Stimulated activated CD8-positive, alpha-beta memory T cell treated with anti-CD3 and anti-CD28 coated beads, Interleukin-12 subunit alpha, Interleukin-12 subunit beta, amount 100 ng/mL, for 24 hours (primary cell): ENCODE results near the gene NSDHL.
"Not testable (repeated sequence)": the region's sequence is repeated elsewhere in the genome, so short reads cannot be mapped to it uniquely, and the experiment has no call there.

Experiments used
- DNase-seq: peaks from one replicate; pipeline ENCODE4 v3.0.0-alpha.2; 2020; ENCODE audit errors: extremely low read depth

NSDHL gene

GRCh38 chrX:152895121-152895520, 64.3 kb downstream of the NSDHL start:
- no peak for DNase-seq

GRCh38 chrX:152895724-152896420, 65.0 kb downstream of the NSDHL start:
- no peak for DNase-seq

- DNase-seq = no peak
Observed at GRCh38 chrX:152896450-152896849, 65.6 kb downstream of the NSDHL start.

GRCh38 chrX:152897222-152898131, 66.6 kb downstream of the NSDHL start, which contains the start of gene ZNF185:
Gene ZNF185 (plus strand): TSS chrX:152898067. CDS start chrX:152914490, 16,423 bp downstream.
- DNase-seq = no peak

GRCh38 chrX:152898442-152898841, 67.6 kb downstream of the NSDHL start:
- no peak for DNase-seq

GRCh38 chrX:152899111-152899873, 68.4 kb downstream of the NSDHL start:
- DNase-seq = no peak

- DNase-seq = no peak
Observed at GRCh38 chrX:152899874-152900719, 69.2 kb downstream of the NSDHL start.

- DNase-seq = no peak
Observed at GRCh38 chrX:152900937-152901445, 70.1 kb downstream of the NSDHL start.

- no peak for DNase-seq
Observed at GRCh38 chrX:152901816-152902501, 71.1 kb downstream of the NSDHL start.

- no peak for DNase-seq
Observed at GRCh38 chrX:152902502-152902820, 71.6 kb downstream of the NSDHL start.

- no peak for DNase-seq
Observed at GRCh38 chrX:152903589-152903988, 72.7 kb downstream of the NSDHL start.

- no peak for DNase-seq
Observed at GRCh38 chrX:152904151-152905080, 73.6 kb downstream of the NSDHL start.

- DNase-seq = no peak
Observed at GRCh38 chrX:152905081-152905420, 74.2 kb downstream of the NSDHL start.

GRCh38 chrX:152907084-152907651, 76.3 kb downstream of the NSDHL start:
- no peak for DNase-seq

GRCh38 chrX:152908486-152908885, 77.6 kb downstream of the NSDHL start:
- DNase-seq = no peak

- not testable (repeated sequence) for DNase-seq
Observed at GRCh38 chrX:152910018-152910417, 79.2 kb downstream of the NSDHL start.

GRCh38 chrX:152912106-152912505, 81.2 kb downstream of the NSDHL start:
- no peak for DNase-seq

GRCh38 chrX:152912641-152913040, 81.8 kb downstream of the NSDHL start:
- DNase-seq = no peak

GRCh38 chrX:152913346-152913745, 82.5 kb downstream of the NSDHL start:
- no peak for DNase-seq
